Measurements from ENCODE around the gene TRAPPC2L. TPM values are rescaled to one million over a fixed set of nuclear protein-coding genes. Genes with fewer than 3 reads are reported as not detected.

The TRAPPC2L gene
- total RNA-seq, 1 donor from 2014 or later, result 74.0 TPM

DNA sequence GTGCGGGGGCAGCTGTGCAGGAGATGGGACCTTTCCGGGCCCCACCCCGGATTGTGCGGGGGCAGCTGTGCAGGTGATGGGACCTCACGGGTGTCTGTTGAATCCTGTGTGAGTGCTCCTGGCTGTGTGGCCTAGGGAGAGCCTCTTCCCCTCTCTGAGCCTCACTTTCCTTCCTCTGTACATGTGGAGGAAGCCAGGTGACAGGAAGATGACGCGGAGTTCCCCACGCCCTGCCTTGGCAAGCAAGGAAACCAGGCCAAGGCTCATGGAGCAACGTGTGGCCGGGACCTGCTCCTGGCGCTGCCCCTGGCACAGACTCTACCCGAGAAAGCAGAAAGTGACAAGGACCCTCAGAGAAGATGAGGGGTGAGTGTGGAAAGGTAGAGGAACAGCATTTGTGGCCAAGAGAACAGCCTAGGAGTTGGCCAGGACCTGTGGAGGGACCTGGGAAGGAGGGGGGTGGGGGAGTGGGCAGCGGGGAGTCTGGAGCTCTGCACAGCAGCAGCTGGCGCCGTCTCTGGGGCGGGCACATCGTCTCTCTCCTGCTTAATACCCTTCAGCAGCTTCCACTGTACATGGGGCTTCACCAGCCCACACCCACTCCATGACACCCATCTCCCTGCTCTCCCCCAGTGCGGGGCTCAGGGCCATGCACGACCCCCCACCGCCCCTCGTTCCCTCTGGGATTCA is 47.9 kb downstream of the TRAPPC2L start:
- peaks cover 1% of the 10 kb centered on the region for H3K4me1 Mint-ChIP-seq (ENCODE audit: unreplicated experiment)
- no peak overlapping the region for H3K4me3 Mint-ChIP-seq (ENCODE audit: unreplicated experiment)
- TF ChIP-seq, protein P1, sequence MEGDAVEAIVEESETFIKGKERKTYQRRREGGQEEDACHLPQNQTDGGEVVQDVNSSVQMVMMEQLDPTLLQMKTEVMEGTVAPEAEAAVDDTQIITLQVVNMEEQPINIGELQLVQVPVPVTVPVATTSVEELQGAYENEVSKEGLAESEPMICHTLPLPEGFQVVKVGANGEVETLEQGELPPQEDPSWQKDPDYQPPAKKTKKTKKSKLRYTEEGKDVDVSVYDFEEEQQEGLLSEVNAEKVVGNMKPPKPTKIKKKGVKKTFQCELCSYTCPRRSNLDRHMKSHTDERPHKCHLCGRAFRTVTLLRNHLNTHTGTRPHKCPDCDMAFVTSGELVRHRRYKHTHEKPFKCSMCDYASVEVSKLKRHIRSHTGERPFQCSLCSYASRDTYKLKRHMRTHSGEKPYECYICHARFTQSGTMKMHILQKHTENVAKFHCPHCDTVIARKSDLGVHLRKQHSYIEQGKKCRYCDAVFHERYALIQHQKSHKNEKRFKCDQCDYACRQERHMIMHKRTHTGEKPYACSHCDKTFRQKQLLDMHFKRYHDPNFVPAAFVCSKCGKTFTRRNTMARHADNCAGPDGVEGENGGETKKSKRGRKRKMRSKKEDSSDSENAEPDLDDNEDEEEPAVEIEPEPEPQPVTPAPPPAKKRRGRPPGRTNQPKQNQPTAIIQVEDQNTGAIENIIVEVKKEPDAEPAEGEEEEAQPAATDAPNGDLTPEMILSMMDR (IDR thresholded peaks at IDR 0.05), result no peak
- no peaks in the 10 kb centered on the region for H3K9me3 Mint-ChIP-seq (ENCODE audit: unreplicated experiment)
- H3K36me3 Mint-ChIP-seq (ENCODE audit: unreplicated experiment), result no peaks in the 10 kb centered on the region
- H3K27ac Mint-ChIP-seq (ENCODE audit: unreplicated experiment), result no peak overlapping the region
- H3K27me3 Mint-ChIP-seq (ENCODE audit: unreplicated experiment), result peaks cover 6% of the 10 kb centered on the region
- DNase-seq (ENCODE audit: extremely low spot score, unreplicated experiment), result no peak

DNA sequence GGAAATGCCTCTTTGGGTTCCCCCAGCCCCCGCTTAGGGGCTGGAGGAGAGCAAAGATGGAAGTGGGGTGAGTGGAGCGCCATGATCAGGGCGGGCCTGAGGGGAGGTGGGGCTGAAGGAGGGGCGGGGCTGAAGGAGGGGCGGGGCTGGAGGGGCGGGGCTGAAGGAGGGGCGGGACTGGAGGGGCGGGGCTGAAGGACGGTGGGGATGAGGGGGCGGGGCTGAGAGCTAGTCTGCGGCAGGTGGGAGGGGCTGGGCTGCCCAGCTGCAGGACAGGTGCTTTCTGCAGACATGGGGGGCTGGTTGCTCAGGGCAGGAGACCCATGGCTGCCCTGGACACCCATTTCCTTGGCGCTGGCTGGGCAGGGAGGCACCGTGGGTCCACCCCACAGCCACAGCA is 48.6 kb downstream of the TRAPPC2L start:
- no peak for DNase-seq (ENCODE audit: extremely low spot score, unreplicated experiment)
- TF ChIP-seq, protein P1 (IDR thresholded peaks at IDR 0.05), result no peak
- peaks cover 1% of the 10 kb centered on the region for H3K4me1 Mint-ChIP-seq (ENCODE audit: unreplicated experiment)
- H3K27me3 Mint-ChIP-seq (ENCODE audit: unreplicated experiment), result peaks cover 12% of the 10 kb centered on the region
- no peaks in the 10 kb centered on the region for H3K9me3 Mint-ChIP-seq (ENCODE audit: unreplicated experiment)
- H3K4me3 Mint-ChIP-seq (ENCODE audit: unreplicated experiment), result no peak overlapping the region
- H3K27ac Mint-ChIP-seq (ENCODE audit: unreplicated experiment), result no peak overlapping the region
- no peaks in the 10 kb centered on the region for H3K36me3 Mint-ChIP-seq (ENCODE audit: unreplicated experiment)

DNA sequence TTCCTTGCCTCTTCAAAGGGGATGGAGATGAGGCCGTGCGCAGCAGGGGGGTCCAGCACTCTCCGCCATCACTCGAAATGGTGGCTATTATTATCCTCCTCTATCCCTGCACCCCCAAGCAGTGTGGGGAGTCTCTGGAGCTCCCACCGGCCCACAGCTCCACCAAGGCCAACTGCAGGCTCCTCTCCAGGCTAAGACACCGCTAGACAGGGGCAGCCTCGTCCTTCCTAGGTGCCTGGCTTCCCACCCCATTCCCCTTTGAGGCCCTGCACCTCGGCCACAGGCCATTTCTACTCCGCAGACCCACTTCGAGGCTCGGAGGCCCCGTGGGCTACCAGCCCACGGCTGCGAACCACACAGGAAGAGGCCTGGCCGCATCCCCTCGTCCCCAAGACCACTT is 49.1 kb downstream of the TRAPPC2L start:
- Mint-ChIP-seq H3K27me3 (ENCODE audit: unreplicated experiment) (peaks cover 12% of the 10 kb centered on the region), H3K27ac (ENCODE audit: unreplicated experiment) (no peak overlapping the region), H3K4me3 (ENCODE audit: unreplicated experiment) (no peak overlapping the region), H3K4me1 (ENCODE audit: unreplicated experiment) (peaks cover 1% of the 10 kb centered on the region), H3K9me3 (ENCODE audit: unreplicated experiment) (no peaks in the 10 kb centered on the region), H3K36me3 (ENCODE audit: unreplicated experiment) (no peaks in the 10 kb centered on the region)
- DNase-seq (ENCODE audit: extremely low spot score, unreplicated experiment), result no peak
- TF ChIP-seq, protein P1 (IDR thresholded peaks at IDR 0.05), result no peak

DNA sequence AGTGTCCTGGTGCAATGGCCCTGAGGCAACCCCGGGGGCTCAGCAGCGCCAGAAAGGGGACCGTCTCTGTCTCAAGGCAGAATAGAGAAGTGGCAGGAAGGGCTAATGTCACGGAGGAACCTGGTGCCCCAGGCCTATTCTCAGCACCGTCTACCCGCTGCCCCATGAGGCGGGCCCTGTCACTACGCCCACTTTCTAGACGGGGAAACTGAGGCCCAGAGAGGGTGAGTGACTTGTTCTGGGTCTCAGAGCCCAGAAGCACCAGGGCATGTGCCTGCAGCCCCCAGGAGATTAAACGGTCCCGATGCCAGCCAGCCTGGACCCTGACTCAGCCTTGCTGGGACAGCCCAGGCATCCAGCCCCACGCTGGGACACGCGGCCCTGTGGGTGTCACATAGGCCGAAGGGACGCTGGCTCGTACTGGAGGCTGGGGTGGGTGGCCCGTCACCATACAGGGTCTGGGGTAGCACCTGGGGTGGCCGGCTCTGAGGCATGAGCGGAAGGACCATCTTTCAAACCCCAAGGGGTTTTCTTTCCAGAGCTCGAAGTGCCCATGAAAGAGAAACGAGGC is 49.7 kb downstream of the TRAPPC2L start:
- H3K9me3 Mint-ChIP-seq (ENCODE audit: unreplicated experiment), result no peaks in the 10 kb centered on the region
- no peak overlapping the region for H3K27ac Mint-ChIP-seq (ENCODE audit: unreplicated experiment)
- H3K4me1 Mint-ChIP-seq (ENCODE audit: unreplicated experiment), result peaks cover 1% of the 10 kb centered on the region
- no peak overlapping the region for H3K4me3 Mint-ChIP-seq (ENCODE audit: unreplicated experiment)
- no peaks in the 10 kb centered on the region for H3K36me3 Mint-ChIP-seq (ENCODE audit: unreplicated experiment)
- H3K27me3 Mint-ChIP-seq (ENCODE audit: unreplicated experiment), result peaks cover 12% of the 10 kb centered on the region
- TF ChIP-seq, protein P1 (IDR thresholded peaks at IDR 0.05), result no peak
- DNase-seq (ENCODE audit: extremely low spot score, unreplicated experiment), result no peak

DNA sequence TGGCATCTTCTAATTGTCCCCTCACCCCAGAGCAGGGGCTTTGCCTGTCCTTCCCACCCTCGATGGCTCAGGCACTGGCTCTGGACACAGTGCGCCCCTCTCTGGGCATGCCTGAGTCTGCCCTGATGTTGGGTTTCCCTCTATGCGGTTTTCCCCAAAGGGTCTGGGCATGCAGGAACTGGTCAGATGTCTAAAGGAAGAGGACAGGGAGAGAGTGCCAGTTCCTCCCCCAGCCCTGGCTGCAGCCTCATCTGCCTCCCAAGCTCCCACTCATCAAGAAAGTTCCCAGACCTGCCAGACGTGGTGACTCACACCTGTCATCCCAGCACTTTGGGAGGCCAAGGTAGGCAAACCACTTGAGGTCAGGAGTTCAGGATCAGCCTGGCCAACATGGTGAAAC is 50.8 kb downstream of the TRAPPC2L start:
- H3K36me3 Mint-ChIP-seq (ENCODE audit: unreplicated experiment), result no peaks in the 10 kb centered on the region
- no peaks in the 10 kb centered on the region for H3K9me3 Mint-ChIP-seq (ENCODE audit: unreplicated experiment)
- no peak overlapping the region for H3K27ac Mint-ChIP-seq (ENCODE audit: unreplicated experiment)
- TF ChIP-seq, protein P1 (IDR thresholded peaks at IDR 0.05), result no peak
- H3K4me3 Mint-ChIP-seq (ENCODE audit: unreplicated experiment), result no peak overlapping the region
- H3K27me3 Mint-ChIP-seq (ENCODE audit: unreplicated experiment), result peaks cover 14% of the 10 kb centered on the region
- peaks cover 4% of the 10 kb centered on the region for H3K4me1 Mint-ChIP-seq (ENCODE audit: unreplicated experiment)
- no peak for DNase-seq (ENCODE audit: extremely low spot score, unreplicated experiment)

All from osteocyte (in vitro differentiated cells).